ENCODE measurements around the gene CEP162. TPM values are rescaled to one million over a fixed set of nuclear protein-coding genes. Genes with fewer than 3 reads are reported as not detected.
A peak's percentile ranks its signal among the peaks of the same experiment; 100 is the strongest.
"Not testable (repeated sequence)": the region's sequence is repeated elsewhere in the genome, so short reads cannot be mapped to it uniquely, and the experiment has no call there.

CEP162 gene
- total and polyA plus RNA-seq, 8 donors = 1.4 to 33.9 (median 8.0) TPM

GRCh38 chr6:84204011-84204410 lies 23.4 kb downstream of the CEP162 start:
- 89 to 94% (median 93%) methylated on average over 3 of the region's 3 CpGs for WGBS, 5 donors
- Histone ChIP-seq H3K4me3 (no peak overlapping the region), H3K4me1 (peaks cover 0 to 9% (median 0%) of the 10 kb centered on the region in 4 donors), H3K27ac (no peak overlapping the region), H3K36me3 (peaks cover 0 to 45% (median 40%) of the 10 kb centered on the region in 4 donors), H3K9me3 (no peaks in the 10 kb centered on the region), H3K27me3 (no peaks in the 10 kb centered on the region)
- TF ChIP-seq CTCF (IDR thresholded peaks at IDR 0.05) (no peak), POLR2AphosphoS5 (IDR thresholded peaks at IDR 0.05) (no peak), POLR2A (IDR thresholded peaks at IDR 0.05) (no peak), EP300 (IDR thresholded peaks at IDR 0.05) (no peak)
- intact Hi-C loops (cut with DNase I; ENCODE audit: low total_unique reads) = no loop called here
- DNase-seq = no peak

- intact Hi-C loops (cut with DNase I; ENCODE audit: low total_unique reads) = not testable (repeated sequence)
Measured at GRCh38 chr6:84199987-84200386, 27.5 kb downstream of the CEP162 start.

GRCh38 chr6:84197708-84198107 lies 29.7 kb downstream of the CEP162 start:
- WGBS, 5 donors = 88 to 98% (median 91%) methylated on average over 2 of the region's 2 CpGs
- no peaks in the 10 kb centered on the region for H3K4me1 ChIP-seq
- no peak for TF ChIP-seq EP300 (IDR thresholded peaks at IDR 0.05)
- no peak for TF ChIP-seq POLR2AphosphoS5 (IDR thresholded peaks at IDR 0.05)
- TF ChIP-seq POLR2A (IDR thresholded peaks at IDR 0.05) = no peak
- TF ChIP-seq CTCF (IDR thresholded peaks at IDR 0.05) = no peak
- no peaks in the 10 kb centered on the region for H3K27me3 ChIP-seq
- intact Hi-C loops (cut with DNase I; ENCODE audit: low total_unique reads) = no loop called here
- no peak overlapping the region for H3K27ac ChIP-seq
- peak in 1 of 2 donors; percentile 9 for DNase-seq
- H3K36me3 ChIP-seq = peaks cover 8 to 85% (median 84%) of the 10 kb centered on the region in 4 donors
- no peaks in the 10 kb centered on the region for H3K9me3 ChIP-seq
- no peak overlapping the region for H3K4me3 ChIP-seq

More at GRCh38 chr6:84199987-84200386, 27.5 kb downstream of the CEP162 start:
- DNase-seq, H3K4me1 ChIP-seq, H3K9me3 ChIP-seq, H3K27ac ChIP-seq, H3K4me3 ChIP-seq, H3K27me3 ChIP-seq: not testable (repeated sequence)
- H3K36me3 ChIP-seq = peaks cover 3 to 75% (median 72%) of the 10 kb centered on the region in 4 donors
- WGBS, 5 donors = 96 to 98% (median 97%) methylated on average over 6 of the region's 6 CpGs

GRCh38 chr6:84193114-84193708 lies 34.2 kb downstream of the CEP162 start:
- TF ChIP-seq POLR2A (IDR thresholded peaks at IDR 0.05) = no peak
- no peak for TF ChIP-seq CTCF (IDR thresholded peaks at IDR 0.05)
- no peak for TF ChIP-seq EP300 (IDR thresholded peaks at IDR 0.05)
- no peak for TF ChIP-seq POLR2AphosphoS5 (IDR thresholded peaks at IDR 0.05)
- 82 to 95% (median 89%) methylated on average over 2 of the region's 2 CpGs for WGBS, 5 donors
- Histone ChIP-seq H3K4me1 (no peaks in the 10 kb centered on the region), H3K27ac (no peak overlapping the region), H3K27me3 (no peaks in the 10 kb centered on the region), H3K9me3 (no peaks in the 10 kb centered on the region), H3K36me3 (peaks cover 17 to 92% (median 85%) of the 10 kb centered on the region in 4 donors), H3K4me3 (no peak overlapping the region)
- DNase-seq = peak in 1 of 2 donors; percentile 5
- intact Hi-C loops (cut with DNase I; ENCODE audit: low total_unique reads) = no loop called here

GRCh38 chr6:84191802-84192201 lies 35.6 kb downstream of the CEP162 start:
- WGBS, 5 donors = 91 to 98% (median 95%) methylated on average over 2 of the region's 2 CpGs
- intact Hi-C loops (cut with DNase I; ENCODE audit: low total_unique reads) = no loop called here

GRCh38 chr6:84189356-84189755 lies 38.1 kb downstream of the CEP162 start:
- H3K27ac ChIP-seq; DNase-seq; intact Hi-C loops (cut with DNase I; ENCODE audit: low total_unique reads); H3K4me1 ChIP-seq; H3K4me3 ChIP-seq; H3K9me3 ChIP-seq; H3K27me3 ChIP-seq: not testable (repeated sequence)
- WGBS, 5 donors = 93 to 99% (median 97%) methylated on average over 7 to 24 of the region's 25 CpGs; no CpG with 5 or more reads in 1 of the 5 donors
- H3K36me3 ChIP-seq = peaks cover 18 to 72% (median 65%) of the 10 kb centered on the region in 4 donors

More at GRCh38 chr6:84191802-84192201, 35.6 kb downstream of the CEP162 start:
- Histone ChIP-seq H3K27me3 (no peaks in the 10 kb centered on the region), H3K4me1 (no peaks in the 10 kb centered on the region), H3K36me3 (peaks cover 14 to 78% (median 72%) of the 10 kb centered on the region in 4 donors), H3K9me3 (no peaks in the 10 kb centered on the region), H3K4me3 (no peak overlapping the region), H3K27ac (no peak overlapping the region)
- TF ChIP-seq POLR2AphosphoS5 (IDR thresholded peaks at IDR 0.05) (no peak), EP300 (IDR thresholded peaks at IDR 0.05) (no peak)
- no peak for DNase-seq

Data from stomach (tissue), 9 donors.